Prostate gland (tissue), 2 donors: ENCODE measurements around the gene STX16. TPM values are rescaled to one million over a fixed set of nuclear protein-coding genes. Genes with fewer than 3 reads are reported as not detected.
A peak's percentile ranks its signal among the peaks of the same experiment; 100 is the strongest.

Experiments
- DNase-seq: peaks from one replicate; pipeline ENCODE4 v3.0.0-alpha.2; 2019; ENCODE audit warnings: low spot score
- H3K27ac ChIP-seq, 2 donors: fragments of 200-600 bp; sonication (generic); 2 replicates each; pipeline ENCODE4 v1.5.1; 2017 to 2019
- H3K27me3 ChIP-seq: fragments of 200-600 bp; sonication (generic); replicated peaks from 2 replicates; pipeline ENCODE4 v1.5.1; 2019; ENCODE audit not compliant: insufficient read depth
- H3K36me3 ChIP-seq, 2 donors: fragments of 200-600 bp; sonication (generic); 1 replicate in 1 of 2; 2 replicates in 1 of 2; pipeline versions ENCODE4 v1.5.1 to v1.8.1; 2017 to 2019
- H3K4me1 ChIP-seq: fragments of 200-600 bp; sonication (generic); replicated peaks from 2 replicates; pipeline ENCODE4 v1.5.1; 2019
- H3K4me3 ChIP-seq, 2 donors: fragments of 200-600 bp; sonication (generic); 2 replicates each; pipeline ENCODE4 v1.5.1; 2017 to 2019
- H3K9me3 ChIP-seq: fragments of 200-600 bp; sonication (generic); 2 replicates; pipeline ENCODE4 v1.5.1; 2017
- CTCF ChIP-seq, 4 experiments: fragments of 200-600 bp in 2 of 4; fragments of 450-650 bp in 2 of 4; sonication (generic) in 2 of 4; IDR thresholded peaks; 1 replicate in 3 of 4; 2 replicates in 1 of 4; pipeline ENCODE4 v1.5.1; 2016 to 2019; ENCODE audit warnings: antibody characterized with exemption in 4 of 4, mild to moderate bottlenecking in 2 of 4, moderate library complexity in 2 of 4
- POLR2A ChIP-seq: fragments of 450-650 bp; IDR thresholded peaks from one replicate; pipeline ENCODE4 v1.6.1; 2016; ENCODE audit warnings: antibody characterized with exemption, mild to moderate bottlenecking
- POLR2AphosphoS5 ChIP-seq: sonication (generic); formaldehyde crosslinking; IDR thresholded peaks from one replicate; pipeline ENCODE4 v1.6.1; 2017; ENCODE audit warnings: antibody characterized with exemption
- WGBS: methylation state at CpG from one replicate; pipeline ENCODE4 v1.1.5; 2018; 5-methylcytosine and 5-hydroxymethylcytosine counted together
- intact Hi-C: fragments of 100-400 bp; cut with DNase I; formaldehyde crosslinking; loops from one replicate; pipeline ENCODE4 v1.14.2; 2022
- total RNA-seq, 2 donors: library from RNA; depleted of rRNA; stranded (reverse); fragments of >200 nt; gene quantifications; one replicate each; pipeline ENCODE4 v1.1.0, GENCODE V29; 2016

Gene STX16
- total RNA-seq, 2 donors from 2014 or later, result 34.3 to 115 TPM

- TF ChIP-seq POLR2AphosphoS5 (no peak), CTCF (IDR thresholded peaks at IDR 0.05) (no peak), POLR2A (no peak)
- H3K27me3 ChIP-seq, result no peaks in the 10 kb centered on the region
- 5% methylated on average over 12 of the region's 12 CpGs for WGBS
- H3K36me3 ChIP-seq, result no peaks in the 10 kb centered on the region
- H3K27ac ChIP-seq, result peak overlapping the region; percentile 92
- peak overlapping the region; percentile 77 to 89 for H3K4me3 ChIP-seq
- DNase-seq, result no peak
- H3K4me1 ChIP-seq, result peaks cover 17% of the 10 kb centered on the region
- no peaks in the 10 kb centered on the region for H3K9me3 ChIP-seq
- intact Hi-C loops, result loop anchor here (5.0 kb wide), 2 partner anchors 170 to 415 kb away; no protein-coding TSS in a partner anchor
Observed at GRCh38 chr20:58652606-58653294, 1.7 kb downstream of the STX16 start.

GRCh38 chr20:58654337-58654736, 3.3 kb downstream of the STX16 start:
- no peak overlapping the region for H3K27ac ChIP-seq
- peaks cover 19% of the 10 kb centered on the region for H3K4me1 ChIP-seq

GRCh38 chr20:58655328-58656107, 4.4 kb downstream of the STX16 start:
- no peaks in the 10 kb centered on the region for H3K36me3 ChIP-seq
- no peak for TF ChIP-seq CTCF (IDR thresholded peaks at IDR 0.05)
- no peak for TF ChIP-seq POLR2AphosphoS5
- no peak for TF ChIP-seq POLR2A
- H3K27me3 ChIP-seq, result no peaks in the 10 kb centered on the region
- H3K4me3 ChIP-seq, result no peak overlapping the region
- no peaks in the 10 kb centered on the region for H3K9me3 ChIP-seq
- no peak for DNase-seq
- intact Hi-C loops, result no loop called here
- 60% methylated on average over 6 of the region's 6 CpGs for WGBS
- H3K4me1 ChIP-seq, result peaks cover 21% of the 10 kb centered on the region
- H3K27ac ChIP-seq, result no peak overlapping the region

More at GRCh38 chr20:58654337-58654736, 3.3 kb downstream of the STX16 start:
- no peaks in the 10 kb centered on the region for H3K27me3 ChIP-seq
- no peak for DNase-seq
- intact Hi-C loops, result loop anchor here (5.0 kb wide), 2 partner anchors 172 to 417 kb away; no protein-coding TSS in a partner anchor
- no peaks in the 10 kb centered on the region for H3K9me3 ChIP-seq
- 73% methylated on average over 4 of the region's 4 CpGs for WGBS
- H3K36me3 ChIP-seq, result no peaks in the 10 kb centered on the region
- H3K4me3 ChIP-seq, result no peak overlapping the region
- no peak for TF ChIP-seq POLR2A
- no peak for TF ChIP-seq CTCF (IDR thresholded peaks at IDR 0.05)
- TF ChIP-seq POLR2AphosphoS5, result no peak

- Histone ChIP-seq H3K4me3 (no peak overlapping the region), H3K4me1 (peaks cover 21% of the 10 kb centered on the region), H3K27me3 (no peaks in the 10 kb centered on the region), H3K27ac (no peak overlapping the region), H3K9me3 (no peaks in the 10 kb centered on the region), H3K36me3 (no peaks in the 10 kb centered on the region)
- WGBS, result 20% methylated on average over 2 of the region's 2 CpGs
- intact Hi-C loops, result no loop called here
- TF ChIP-seq POLR2A (no peak), POLR2AphosphoS5 (no peak), CTCF (IDR thresholded peaks at IDR 0.05) (no peak)
- no peak for DNase-seq
Observed at GRCh38 chr20:58656831-58657230, 5.7 kb downstream of the STX16 start.
